ENCODE results near the gene CASKIN1. TPM values are rescaled to one million over a fixed set of nuclear protein-coding genes. Genes with fewer than 3 reads are reported as not detected.

CASKIN1 gene
- total RNA-seq, 1 experiment from 2014 or later: 0.29 TPM

- DNase-seq (ENCODE audit: low read depth): peak; percentile 24
These were observed 37.1 kb downstream of the CASKIN1 start for GRCh38 chr16:2159175-2159838.

- no peak for DNase-seq (ENCODE audit: low read depth)
These were observed 38.2 kb downstream of the CASKIN1 start for GRCh38 chr16:2158262-2158638.

GRCh38 chr16:2157480-2158261, 38.7 kb downstream of the CASKIN1 start:
- DNase-seq (ENCODE audit: low read depth): peak; percentile 7

- DNase-seq (ENCODE audit: low read depth): no peak
These were observed 39.6 kb downstream of the CASKIN1 start for GRCh38 chr16:2156849-2157224.

- peak; percentile 62 for DNase-seq (ENCODE audit: low read depth)
These were observed 40.2 kb downstream of the CASKIN1 start for GRCh38 chr16:2155977-2156848.

GRCh38 chr16:2155091-2155950, 41.1 kb downstream of the CASKIN1 start, which contains the start of gene TRAF7:
TRAF7 (plus strand) TSS chr16:2155782; CDS start chr16:2163921, 8,139 bp downstream.
- peak; percentile 100 for DNase-seq (ENCODE audit: low read depth)

GRCh38 chr16:2154533-2155090, 41.8 kb downstream of the CASKIN1 start:
- DNase-seq (ENCODE audit: low read depth): no peak

GRCh38 chr16:2152695-2153506, 43.5 kb downstream of the CASKIN1 start:
- peak; percentile 17 for DNase-seq (ENCODE audit: low read depth)

GRCh38 chr16:2151188-2152091, 45.0 kb downstream of the CASKIN1 start:
- DNase-seq (ENCODE audit: low read depth): no peak

- DNase-seq (ENCODE audit: low read depth): peak; percentile 19
These were observed 45.8 kb downstream of the CASKIN1 start for GRCh38 chr16:2150418-2151187.

GRCh38 chr16:2149630-2150417, 46.6 kb downstream of the CASKIN1 start:
- peak; percentile 13 for DNase-seq (ENCODE audit: low read depth)

GRCh38 chr16:2148714-2149629, 47.4 kb downstream of the CASKIN1 start:
- peak; percentile 13 for DNase-seq (ENCODE audit: low read depth)

- peak; percentile 45 for DNase-seq (ENCODE audit: low read depth)
These were observed 48.3 kb downstream of the CASKIN1 start, which contains the start of gene RAB26 for GRCh38 chr16:2147981-2148671. RAB26 (plus strand) TSS chr16:2148625; CDS start chr16:2148784, 159 bp downstream.

GRCh38 chr16:2147378-2147777, 49.0 kb downstream of the CASKIN1 start:
- DNase-seq (ENCODE audit: low read depth): no peak

- no peak for DNase-seq (ENCODE audit: low read depth)
These were observed 50.6 kb downstream of the CASKIN1 start for GRCh38 chr16:2145843-2146242.

Data from LHCN-M2 (cell line).